Prostate gland (tissue), 2 donors: Measurements from ENCODE around the gene MFAP4. TPM values are rescaled to one million over a fixed set of nuclear protein-coding genes. Genes with fewer than 3 reads are reported as not detected.

Source experiments
- DNase-seq: peaks from one replicate; pipeline ENCODE4 v3.0.0-alpha.2; 2019; ENCODE audit warnings: low spot score
- H3K27ac ChIP-seq, 2 donors: fragments of 200-600 bp; sonication (generic); 2 replicates each; pipeline ENCODE4 v1.5.1; 2017 to 2019
- H3K27me3 ChIP-seq: fragments of 200-600 bp; sonication (generic); replicated peaks from 2 replicates; pipeline ENCODE4 v1.5.1; 2019; ENCODE audit not compliant: insufficient read depth
- H3K36me3 ChIP-seq, 2 donors: fragments of 200-600 bp; sonication (generic); 1 replicate in 1 of 2; 2 replicates in 1 of 2; pipeline versions ENCODE4 v1.5.1 to v1.8.1; 2017 to 2019
- H3K4me1 ChIP-seq: fragments of 200-600 bp; sonication (generic); replicated peaks from 2 replicates; pipeline ENCODE4 v1.5.1; 2019
- H3K4me3 ChIP-seq, 2 donors: fragments of 200-600 bp; sonication (generic); 2 replicates each; pipeline ENCODE4 v1.5.1; 2017 to 2019
- H3K9me3 ChIP-seq: fragments of 200-600 bp; sonication (generic); 2 replicates; pipeline ENCODE4 v1.5.1; 2017
- POLR2A ChIP-seq: fragments of 450-650 bp; IDR thresholded peaks from one replicate; pipeline ENCODE4 v1.6.1; 2016; ENCODE audit warnings: antibody characterized with exemption, mild to moderate bottlenecking
- POLR2AphosphoS5 ChIP-seq: sonication (generic); formaldehyde crosslinking; IDR thresholded peaks from one replicate; pipeline ENCODE4 v1.6.1; 2017; ENCODE audit warnings: antibody characterized with exemption
- WGBS: methylation state at CpG from one replicate; pipeline ENCODE4 v1.1.5; 2018; 5-methylcytosine and 5-hydroxymethylcytosine counted together
- intact Hi-C: fragments of 100-400 bp; cut with DNase I; formaldehyde crosslinking; loops from one replicate; pipeline ENCODE4 v1.14.2; 2022
- total RNA-seq, 2 donors: library from RNA; depleted of rRNA; stranded (reverse); fragments of >200 nt; gene quantifications; one replicate each; pipeline ENCODE4 v1.1.0, GENCODE V29; 2016
- TF ChIP-seq, protein P1 (sequence below), 4 experiments: fragments of 200-600 bp in 2 of 4; fragments of 450-650 bp in 2 of 4; sonication (generic) in 2 of 4; IDR thresholded peaks; 1 replicate in 3 of 4; 2 replicates in 1 of 4; pipeline ENCODE4 v1.5.1; 2016 to 2019; ENCODE audit warnings: antibody characterized with exemption in 4 of 4, mild to moderate bottlenecking in 2 of 4, moderate library complexity in 2 of 4

The MFAP4 gene
- total RNA-seq, 2 donors from 2014 or later = 56.1 to 146 TPM

DNA sequence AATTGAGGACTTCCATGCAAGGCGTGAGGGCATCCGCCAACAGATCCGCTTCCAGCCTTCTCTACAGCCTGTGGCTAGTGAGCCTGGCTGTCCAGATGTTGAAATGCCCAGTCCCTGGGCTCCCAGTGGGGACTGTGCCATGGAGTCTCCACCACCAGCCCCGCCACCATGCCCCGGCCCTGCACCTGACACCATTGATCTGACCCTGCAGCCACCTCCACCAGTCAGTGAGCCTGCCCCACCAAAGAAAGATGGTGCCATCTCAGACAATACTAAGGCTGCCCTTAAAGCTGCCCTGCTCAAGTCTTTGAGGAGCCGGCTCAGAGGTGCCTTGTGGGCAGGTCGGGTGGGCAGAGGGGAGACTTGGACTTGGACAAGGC is 5.6 kb downstream of the MFAP4 start:
- TF ChIP-seq, protein P1, sequence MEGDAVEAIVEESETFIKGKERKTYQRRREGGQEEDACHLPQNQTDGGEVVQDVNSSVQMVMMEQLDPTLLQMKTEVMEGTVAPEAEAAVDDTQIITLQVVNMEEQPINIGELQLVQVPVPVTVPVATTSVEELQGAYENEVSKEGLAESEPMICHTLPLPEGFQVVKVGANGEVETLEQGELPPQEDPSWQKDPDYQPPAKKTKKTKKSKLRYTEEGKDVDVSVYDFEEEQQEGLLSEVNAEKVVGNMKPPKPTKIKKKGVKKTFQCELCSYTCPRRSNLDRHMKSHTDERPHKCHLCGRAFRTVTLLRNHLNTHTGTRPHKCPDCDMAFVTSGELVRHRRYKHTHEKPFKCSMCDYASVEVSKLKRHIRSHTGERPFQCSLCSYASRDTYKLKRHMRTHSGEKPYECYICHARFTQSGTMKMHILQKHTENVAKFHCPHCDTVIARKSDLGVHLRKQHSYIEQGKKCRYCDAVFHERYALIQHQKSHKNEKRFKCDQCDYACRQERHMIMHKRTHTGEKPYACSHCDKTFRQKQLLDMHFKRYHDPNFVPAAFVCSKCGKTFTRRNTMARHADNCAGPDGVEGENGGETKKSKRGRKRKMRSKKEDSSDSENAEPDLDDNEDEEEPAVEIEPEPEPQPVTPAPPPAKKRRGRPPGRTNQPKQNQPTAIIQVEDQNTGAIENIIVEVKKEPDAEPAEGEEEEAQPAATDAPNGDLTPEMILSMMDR (IDR thresholded peaks at IDR 0.05) = no peak
- TF ChIP-seq POLR2AphosphoS5 = no peak
- TF ChIP-seq POLR2A = no peak
- Histone ChIP-seq H3K4me1 (peaks cover 12% of the 10 kb centered on the region), H3K27ac (no peak overlapping the region), H3K36me3 (peaks cover 8 to 11% of the 10 kb centered on the region in 2 donors), H3K27me3 (no peaks in the 10 kb centered on the region), H3K4me3 (no peak overlapping the region), H3K9me3 (no peaks in the 10 kb centered on the region)
- intact Hi-C loops = no loop called here
- WGBS = 90% methylated on average over 7 of the region's 7 CpGs
- DNase-seq = no peak

DNA sequence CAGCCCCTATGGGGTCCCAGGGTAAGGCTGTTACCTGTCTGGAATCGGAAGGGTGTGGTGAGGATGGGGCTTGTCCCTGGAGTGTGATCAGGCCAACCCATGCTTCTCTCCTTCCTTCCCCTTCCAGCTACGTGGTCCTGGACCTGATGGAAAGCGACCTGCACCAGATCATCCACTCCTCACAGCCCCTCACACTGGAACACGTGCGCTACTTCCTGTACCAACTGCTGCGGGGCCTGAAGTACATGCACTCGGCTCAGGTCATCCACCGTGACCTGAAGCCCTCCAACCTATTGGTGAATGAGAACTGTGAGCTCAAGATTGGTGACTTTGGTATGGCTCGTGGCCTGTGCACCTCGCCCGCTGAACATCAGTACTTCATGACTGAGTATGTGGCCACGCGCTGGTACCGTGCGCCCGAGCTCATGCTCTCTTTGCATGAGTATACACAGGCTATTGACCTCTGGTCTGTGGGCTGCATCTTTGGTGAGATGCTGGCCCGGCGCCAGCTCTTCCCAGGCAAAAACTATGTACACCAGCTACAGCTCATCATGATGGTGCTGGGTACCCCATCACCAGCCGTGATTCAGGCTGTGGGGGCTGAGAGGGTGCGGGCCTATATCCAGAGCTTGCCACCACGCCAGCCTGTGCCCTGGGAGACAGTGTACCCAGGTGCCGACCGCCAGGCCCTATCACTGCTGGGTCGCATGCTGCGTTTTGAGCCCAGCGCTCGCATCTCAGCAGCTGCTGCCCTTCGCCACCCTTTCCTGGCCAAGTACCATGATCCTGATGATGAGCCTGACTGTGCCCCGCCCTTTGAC is 6.3 kb downstream of the MFAP4 start:
- intact Hi-C loops = no loop called here
- H3K4me3 ChIP-seq = no peak overlapping the region
- WGBS = 90% methylated on average over 29 of the region's 29 CpGs
- TF ChIP-seq POLR2AphosphoS5 (no peak), POLR2A (no peak)
- TF ChIP-seq, protein P1 (IDR thresholded peaks at IDR 0.05) = no peak
- DNase-seq = no peak
- no peaks in the 10 kb centered on the region for H3K27me3 ChIP-seq
- peaks cover 8 to 11% of the 10 kb centered on the region in 2 donors for H3K36me3 ChIP-seq
- H3K9me3 ChIP-seq = no peaks in the 10 kb centered on the region
- no peak overlapping the region for H3K27ac ChIP-seq
- peaks cover 12% of the 10 kb centered on the region for H3K4me1 ChIP-seq

DNA sequence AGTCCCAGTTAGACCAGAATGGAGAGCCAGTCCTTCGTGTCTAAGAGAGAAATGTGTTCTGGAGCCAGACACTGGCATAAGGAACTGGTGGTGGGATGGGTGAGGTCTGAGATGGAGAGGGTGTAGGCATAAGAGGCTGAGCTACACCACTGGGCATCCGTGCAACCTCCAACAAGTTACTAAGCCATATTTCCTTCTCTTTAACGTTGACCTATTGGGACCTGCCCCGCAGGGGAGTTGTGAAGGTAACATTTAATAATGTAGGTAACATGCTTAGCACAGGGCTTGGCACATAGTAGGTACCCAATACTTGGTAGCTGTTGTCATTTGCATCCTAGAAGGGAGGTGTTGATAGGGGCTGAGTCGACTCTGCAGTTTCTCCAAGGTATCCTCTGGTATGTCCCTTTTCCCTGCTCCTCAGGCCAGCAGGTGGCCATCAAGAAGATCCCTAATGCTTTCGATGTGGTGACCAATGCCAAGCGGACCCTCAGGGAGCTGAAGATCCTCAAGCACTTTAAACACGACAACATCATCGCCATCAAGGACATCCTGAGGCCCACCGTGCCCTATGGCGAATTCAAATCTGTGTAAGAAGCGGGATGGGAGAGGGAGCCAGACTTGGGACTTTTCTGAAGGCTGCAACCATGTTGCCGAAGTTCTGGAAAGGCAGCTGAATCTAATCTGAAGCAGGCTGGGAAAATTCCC is 7.5 kb downstream of the MFAP4 start:
- no peak for TF ChIP-seq POLR2A
- TF ChIP-seq, protein P1 (IDR thresholded peaks at IDR 0.05) = no peak
- no peak for TF ChIP-seq POLR2AphosphoS5
- H3K4me3 ChIP-seq = peak overlapping the region in 1 of 2 donors; percentile 68
- H3K27me3 ChIP-seq = no peaks in the 10 kb centered on the region
- no peaks in the 10 kb centered on the region for H3K9me3 ChIP-seq
- peak overlapping the region; percentile 90 for H3K27ac ChIP-seq
- no peak for DNase-seq
- peaks cover 8 to 11% of the 10 kb centered on the region in 2 donors for H3K36me3 ChIP-seq
- H3K4me1 ChIP-seq = peaks cover 12% of the 10 kb centered on the region
- WGBS = 71% methylated on average over 13 of the region's 13 CpGs
- intact Hi-C loops = loop anchor here (5.0 kb wide), 2 partner anchors 68 to 268 kb away; partner anchors contain the start of gene ALDH3A2

GRCh38 chr17:19378416-19379360 is 8.3 kb downstream of the MFAP4 start, which contains the start of gene MAPK7:
TSS of gene MAPK7 (plus strand) at chr17:19378498. CDS start at chr17:19378901, 403 bp downstream.
- Histone ChIP-seq H3K27ac (peak within 1 kb of the TSS; percentile 90), H3K9me3 (no peaks in the 10 kb centered on the region), H3K36me3 (peaks cover 8 to 11% of the 10 kb centered on the region in 2 donors), H3K4me1 (peaks cover 12% of the 10 kb centered on the region), H3K4me3 (peak within 1 kb of the TSS; percentile 64 to 68), H3K27me3 (no peaks in the 10 kb centered on the region)
- intact Hi-C loops = loop anchor here (5.0 kb wide), 2 partner anchors 69 to 269 kb away; partner anchors contain the start of gene ALDH3A2
- TF ChIP-seq POLR2AphosphoS5 = no peak
- TF ChIP-seq POLR2A = no peak
- TF ChIP-seq, protein P1 (IDR thresholded peaks at IDR 0.05) = no peak
- WGBS = 4% methylated on average over 66 of the region's 69 CpGs
- DNase-seq = peak; percentile 25
